ENCODE results near the gene ADSS2. TPM values are rescaled to one million over a fixed set of nuclear protein-coding genes. Genes with fewer than 3 reads are reported as not detected.
A peak's percentile ranks its signal among the peaks of the same experiment; 100 is the strongest.

Gene ADSS2
- total and polyA plus RNA-seq, 2 of the 4 experiments (the other 2 are of a cell fraction), result 14.9 to 30.1 TPM

- peak; percentile 17 for DNase-seq
- H3K18ac ChIP-seq (ENCODE audit: low read depth, low read length), result peak overlapping the region; percentile 76; the same call in 1 of the 2 replicates
- intact Hi-C loops (cut with micrococcal nuclease), result loop anchor here (2.0 to 10.0 kb wide), 2 partner anchors 123 to 731 kb away; no protein-coding TSS in a partner anchor
Observed at GRCh38 chr1:244445320-244446181, 6.2 kb downstream of the ADSS2 start.

More at GRCh38 chr1:244445320-244446181, 6.2 kb downstream of the ADSS2 start:
- BruUV-seq (replicated peaks), result no TSS peak
- in situ Hi-C loops (cut with MboI; ENCODE audit: low sequenced_read_pairs) (no loop called here), dilution Hi-C loops (cut with HindIII; ENCODE audit: low sequenced_read_pairs, unreplicated experiment) (no loop called here)
- peak overlapping the region in 1 of 2 experiments; percentile 84; a peak in 2 of 4 replicates for H4K8ac ChIP-seq (ENCODE audit: low read depth in 2 of 2, low read length in 2 of 2)
- no CpG with 5 or more reads among the region's 2 CpGs for WGBS, 2 experiments (ENCODE audit: extremely low coverage in 2 of 2, insufficient read length in 1 of 2)
- peaks cover 3% of the 10 kb centered on the region for H3K36me3 ChIP-seq (ENCODE audit: control insufficient read depth, insufficient read depth, low read length)
- no peak overlapping the region for H2AFZ ChIP-seq (replicated peaks; ENCODE audit: low read length, poor library complexity)
- peak; percentile 49 for ATAC-seq (ENCODE audit: low read depth)
- ChIA-PET POLR2A (ENCODE audit: unreplicated experiment) (no interaction called here), CTCF (interaction anchor here (0.7 kb wide), 2 partner anchors 24 to 31 kb away, joined by 3 read pairs; no protein-coding TSS in a partner anchor)
- no peaks in the 10 kb centered on the region for H3K9me3 ChIP-seq (ENCODE audit: control insufficient read depth, insufficient read depth, low read length)
- peak overlapping the region; percentile 77; the same call in 1 of the 2 replicates for H3K27ac ChIP-seq (ENCODE audit: insufficient read depth, low read length)
- H3K23ac ChIP-seq (ENCODE audit: low read depth, low read length), result peak overlapping the region; percentile 89
- peak overlapping the region; percentile 78 for H4K91ac ChIP-seq (ENCODE audit: insufficient read depth, low read depth, low read length)
- H3K79me1 ChIP-seq (ENCODE audit: low read depth in 1 of 2, low read length in 2 of 2), result peaks cover 24 to 49% of the 10 kb centered on the region in 2 experiments
- H4K5ac ChIP-seq (ENCODE audit: low read depth, low read length), result peak overlapping the region; percentile 57; the same call in 1 of the 2 replicates
- H3K14ac ChIP-seq (replicated peaks; ENCODE audit: low read depth, low read length), result peak overlapping the region; percentile 86
- peaks cover 13% of the 10 kb centered on the region for H3K9me1 ChIP-seq (ENCODE audit: insufficient read depth, low read length)
- peak overlapping the region; percentile 11; the same call in 2 of the 3 replicates for H2BK15ac ChIP-seq (ENCODE audit: low read depth, low read length)
- peak overlapping the region; percentile 86 for H2BK120ac ChIP-seq (ENCODE audit: low read depth, low read length)
- peaks cover 22% of the 10 kb centered on the region for H4K20me1 ChIP-seq (ENCODE audit: insufficient read depth, low read length)
- H3K56ac ChIP-seq (ENCODE audit: extremely low read depth, insufficient read depth, low read length), result peak overlapping the region; percentile 43; the same call in 1 of the 2 replicates
- H2BK20ac ChIP-seq (ENCODE audit: low read depth, low read length), result peak overlapping the region; percentile 83
- peak overlapping the region; percentile 85; the same call in 1 of the 2 replicates for H2AK5ac ChIP-seq (ENCODE audit: low read depth, low read length)
- H2BK5ac ChIP-seq (ENCODE audit: low read depth, low read length, poor library complexity, severe bottlenecking), result peak overlapping the region; percentile 92
- H2AK9ac ChIP-seq (replicated peaks; ENCODE audit: low read depth, low read length, poor library complexity), result no peak overlapping the region
- H3K4ac ChIP-seq (ENCODE audit: low read depth, low read length), result peak overlapping the region; percentile 94
- TF ChIP-seq POLR2A (IDR thresholded peaks at IDR 0.05; ENCODE audit: low read depth, low read length) (no peak), SMC3 (IDR thresholded peaks at IDR 0.05; ENCODE audit: low read depth, low read length) (no peak), CHD1 (IDR thresholded peaks at IDR 0.05; ENCODE audit: low read depth, low read length) (no peak)
- peak overlapping the region; percentile 13; the same call in 1 of the 2 replicates for H3K9ac ChIP-seq (ENCODE audit: low read depth, low read length)
- peaks cover 18% of the 10 kb centered on the region for H3K4me1 ChIP-seq (ENCODE audit: control insufficient read depth, insufficient read depth, low read length)
- H3K4me2 ChIP-seq (ENCODE audit: low read depth, low read length), result peak overlapping the region; percentile 70; the same call in 1 of the 2 replicates
- no peaks in the 10 kb centered on the region for H3K27me3 ChIP-seq (ENCODE audit: control insufficient read depth, insufficient read depth, low read length)
- H3K4me3 ChIP-seq (ENCODE audit: insufficient read depth, low read depth, low read length), result no peak overlapping the region

All from IMR-90 (cell line).